ENCODE data around the gene MRPL12.

MRPL12 gene

GRCh38 chr17:81672954-81673353 is 30.2 kb upstream of the MRPL12 start:
- TF ChIP-seq GATA2 (IDR thresholded peaks at IDR 0.05; ENCODE audit: low read depth, low read length) = no peak
- no peak for TF ChIP-seq GATA3 (IDR thresholded peaks at IDR 0.05; ENCODE audit: low read depth, low read length)

- TF ChIP-seq GATA2 (IDR thresholded peaks at IDR 0.05; ENCODE audit: low read depth, low read length) = no peak
- TF ChIP-seq GATA3 (IDR thresholded peaks at IDR 0.05; ENCODE audit: low read depth, low read length) = no peak
Measured at GRCh38 chr17:81673561-81674258, 29.5 kb upstream of the MRPL12 start.

GRCh38 chr17:81676906-81677305 is 26.3 kb upstream of the MRPL12 start:
- TF ChIP-seq GATA3 (IDR thresholded peaks at IDR 0.05; ENCODE audit: low read depth, low read length) (no peak), GATA2 (IDR thresholded peaks at IDR 0.05; ENCODE audit: low read depth, low read length) (no peak)

- TF ChIP-seq GATA2 (IDR thresholded peaks at IDR 0.05; ENCODE audit: low read depth, low read length) (no peak), GATA3 (IDR thresholded peaks at IDR 0.05; ENCODE audit: low read depth, low read length) (no peak)
Measured at GRCh38 chr17:81680150-81680549, 23.0 kb upstream of the MRPL12 start.

GRCh38 chr17:81681672-81682071 is 21.5 kb upstream of the MRPL12 start:
- TF ChIP-seq GATA3 (IDR thresholded peaks at IDR 0.05; ENCODE audit: low read depth, low read length) = no peak
- TF ChIP-seq GATA2 (IDR thresholded peaks at IDR 0.05; ENCODE audit: low read depth, low read length) = no peak

GRCh38 chr17:81682565-81683207 is 20.5 kb upstream of the MRPL12 start:
- TF ChIP-seq GATA3 (IDR thresholded peaks at IDR 0.05; ENCODE audit: low read depth, low read length) (no peak), GATA2 (IDR thresholded peaks at IDR 0.05; ENCODE audit: low read depth, low read length) (no peak)

GRCh38 chr17:81683208-81683583 is 20.0 kb upstream of the MRPL12 start:
- TF ChIP-seq GATA2 (IDR thresholded peaks at IDR 0.05; ENCODE audit: low read depth, low read length) (no peak), GATA3 (IDR thresholded peaks at IDR 0.05; ENCODE audit: low read depth, low read length) (no peak)

GRCh38 chr17:81683584-81684441 is 19.4 kb upstream of the MRPL12 start, which contains the start of the genes ARL16 and HGS:
Gene ARL16 (minus strand): TSS chr17:81683797. CDS start chr17:81683753, 44 bp downstream.
Gene HGS (plus strand): TSS chr17:81684011. CDS start chr17:81684067, 56 bp downstream.
- TF ChIP-seq GATA2 (IDR thresholded peaks at IDR 0.05; ENCODE audit: low read depth, low read length) (no peak), GATA3 (IDR thresholded peaks at IDR 0.05; ENCODE audit: low read depth, low read length) (no peak)

GRCh38 chr17:81684442-81684911 is 18.7 kb upstream of the MRPL12 start:
- TF ChIP-seq GATA3 (IDR thresholded peaks at IDR 0.05; ENCODE audit: low read depth, low read length) (no peak), GATA2 (IDR thresholded peaks at IDR 0.05; ENCODE audit: low read depth, low read length) (no peak)

GRCh38 chr17:81685108-81685507 is 18.1 kb upstream of the MRPL12 start:
- no peak for TF ChIP-seq GATA3 (IDR thresholded peaks at IDR 0.05; ENCODE audit: low read depth, low read length)
- no peak for TF ChIP-seq GATA2 (IDR thresholded peaks at IDR 0.05; ENCODE audit: low read depth, low read length)

- no peak for TF ChIP-seq GATA3 (IDR thresholded peaks at IDR 0.05; ENCODE audit: low read depth, low read length)
- TF ChIP-seq GATA2 (IDR thresholded peaks at IDR 0.05; ENCODE audit: low read depth, low read length) = no peak
Measured at GRCh38 chr17:81686614-81687013, 16.6 kb upstream of the MRPL12 start.

- TF ChIP-seq GATA2 (IDR thresholded peaks at IDR 0.05; ENCODE audit: low read depth, low read length) (no peak), GATA3 (IDR thresholded peaks at IDR 0.05; ENCODE audit: low read depth, low read length) (no peak)
Measured at GRCh38 chr17:81687770-81688541, 15.2 kb upstream of the MRPL12 start.

GRCh38 chr17:81688616-81689015 is 14.6 kb upstream of the MRPL12 start:
- no peak for TF ChIP-seq GATA3 (IDR thresholded peaks at IDR 0.05; ENCODE audit: low read depth, low read length)
- TF ChIP-seq GATA2 (IDR thresholded peaks at IDR 0.05; ENCODE audit: low read depth, low read length) = no peak
